HG03442 (cell line): ENCODE measurements around the gene DUSP2.

Source experiments
- ATAC-seq: cut with Tn5 transposase; IDR thresholded peaks from one replicate; pipeline ENCODE4 v1.9.1; 2021; ENCODE audit warnings: mild to moderate bottlenecking, moderate library complexity; ENCODE audit not compliant: unreplicated experiment

DUSP2 gene

GRCh38 chr2:96135171-96135570, 10.1 kb downstream of the DUSP2 start:
- ATAC-seq = no peak

GRCh38 chr2:96134421-96134820, 10.8 kb downstream of the DUSP2 start:
- ATAC-seq = no peak

GRCh38 chr2:96131813-96132745, 13.2 kb downstream of the DUSP2 start:
- no peak for ATAC-seq

- no peak for ATAC-seq
These were observed 14.0 kb downstream of the DUSP2 start for GRCh38 chr2:96131152-96131812.

GRCh38 chr2:96130483-96130882, 14.8 kb downstream of the DUSP2 start:
- no peak for ATAC-seq

- no peak for ATAC-seq
These were observed 15.6 kb downstream of the DUSP2 start for GRCh38 chr2:96129528-96130120.

GRCh38 chr2:96128456-96128855, 16.8 kb downstream of the DUSP2 start:
- no peak for ATAC-seq

- no peak for ATAC-seq
These were observed 20.6 kb downstream of the DUSP2 start for GRCh38 chr2:96124406-96125265.

GRCh38 chr2:96123936-96124335, 21.3 kb downstream of the DUSP2 start:
- no peak for ATAC-seq

- no peak for ATAC-seq
These were observed 21.9 kb downstream of the DUSP2 start for GRCh38 chr2:96123290-96123689.

- no peak for ATAC-seq
These were observed 22.8 kb downstream of the DUSP2 start for GRCh38 chr2:96122391-96122790.

- no peak for ATAC-seq
These were observed 23.8 kb downstream of the DUSP2 start for GRCh38 chr2:96121414-96121813.

GRCh38 chr2:96120991-96121390, 24.2 kb downstream of the DUSP2 start:
- no peak for ATAC-seq

GRCh38 chr2:96120091-96120720, 25.0 kb downstream of the DUSP2 start:
- no peak for ATAC-seq

GRCh38 chr2:96119389-96119751, 25.9 kb downstream of the DUSP2 start:
- ATAC-seq = no peak

GRCh38 chr2:96118698-96119388, 26.4 kb downstream of the DUSP2 start:
- ATAC-seq = no peak

GRCh38 chr2:96117701-96118588, 27.3 kb downstream of the DUSP2 start:
- ATAC-seq = no peak

- peak; percentile 62 for ATAC-seq
These were observed 28.2 kb downstream of the DUSP2 start for GRCh38 chr2:96116879-96117533.
